ENCODE data around the gene SYT9.

SYT9 gene

GRCh38 chr11:7220636-7221035, 31.1 kb upstream of the SYT9 start:
- intact Hi-C loops (cut with DNase I; ENCODE audit: low total_unique reads): no loop called here
- Histone ChIP-seq H3K4me3 (no peak overlapping the region), H3K9me3 (no peaks in the 10 kb centered on the region), H3K36me3 (no peaks in the 10 kb centered on the region), H3K27me3 (no peaks in the 10 kb centered on the region), H3K4me1 (no peaks in the 10 kb centered on the region), H3K27ac (no peak overlapping the region)
- no peak for TF ChIP-seq CTCF (IDR thresholded peaks at IDR 0.05)
- no peak for DNase-seq

- no peak overlapping the region for H3K4me3 ChIP-seq
- H3K9me3 ChIP-seq: no peaks in the 10 kb centered on the region
- no peaks in the 10 kb centered on the region for H3K27me3 ChIP-seq
- no peak overlapping the region for H3K27ac ChIP-seq
- no peaks in the 10 kb centered on the region for H3K4me1 ChIP-seq
- TF ChIP-seq CTCF (IDR thresholded peaks at IDR 0.05): no peak
- DNase-seq: no peak
- no peaks in the 10 kb centered on the region for H3K36me3 ChIP-seq
- intact Hi-C loops (cut with DNase I; ENCODE audit: low total_unique reads): no loop called here
Observed at GRCh38 chr11:7222619-7223018, 29.1 kb upstream of the SYT9 start.

- Histone ChIP-seq H3K36me3 (no peaks in the 10 kb centered on the region), H3K4me1 (no peaks in the 10 kb centered on the region), H3K4me3 (no peak overlapping the region), H3K9me3 (no peaks in the 10 kb centered on the region), H3K27ac (no peak overlapping the region), H3K27me3 (peaks cover 0 to 12% of the 10 kb centered on the region in 2 donors)
- DNase-seq: no peak
- no peak for TF ChIP-seq CTCF (IDR thresholded peaks at IDR 0.05)
- intact Hi-C loops (cut with DNase I; ENCODE audit: low total_unique reads): no loop called here
Observed at GRCh38 chr11:7239877-7240276, 11.8 kb upstream of the SYT9 start.

- no peak for DNase-seq
- Histone ChIP-seq H3K27me3 (no peaks in the 10 kb centered on the region), H3K36me3 (no peaks in the 10 kb centered on the region), H3K27ac (no peak overlapping the region), H3K4me1 (no peaks in the 10 kb centered on the region), H3K4me3 (no peak overlapping the region), H3K9me3 (no peaks in the 10 kb centered on the region)
- TF ChIP-seq CTCF (IDR thresholded peaks at IDR 0.05): no peak
- intact Hi-C loops (cut with DNase I; ENCODE audit: low total_unique reads): no loop called here
Observed at GRCh38 chr11:7245341-7245740, 6.4 kb upstream of the SYT9 start.

GRCh38 chr11:7246179-7246578, 5.5 kb upstream of the SYT9 start:
- DNase-seq: no peak
- TF ChIP-seq CTCF (IDR thresholded peaks at IDR 0.05): no peak
- Histone ChIP-seq H3K27me3 (no peaks in the 10 kb centered on the region), H3K36me3 (no peaks in the 10 kb centered on the region), H3K9me3 (no peaks in the 10 kb centered on the region), H3K4me3 (no peak overlapping the region), H3K4me1 (no peaks in the 10 kb centered on the region), H3K27ac (no peak overlapping the region)
- intact Hi-C loops (cut with DNase I; ENCODE audit: low total_unique reads): no loop called here

- Histone ChIP-seq H3K9me3 (no peaks in the 10 kb centered on the region), H3K27me3 (peaks cover 0 to 25% of the 10 kb centered on the region in 2 donors), H3K4me1 (peaks cover 0 to 18% (median 13%) of the 10 kb centered on the region in 4 donors), H3K36me3 (no peaks in the 10 kb centered on the region), H3K4me3 (no peak overlapping the region), H3K27ac (no peak overlapping the region)
- no peak for TF ChIP-seq CTCF (IDR thresholded peaks at IDR 0.05)
- DNase-seq: no peak
- intact Hi-C loops (cut with DNase I; ENCODE audit: low total_unique reads): no loop called here
Observed at GRCh38 chr11:7250166-7250565, 1.5 kb upstream of the SYT9 start.

Measured in tibial artery (tissue), 4 donors.